ENCODE data around the gene SPC24. TPM values are rescaled to one million over a fixed set of nuclear protein-coding genes. Genes with fewer than 3 reads are reported as not detected.

The SPC24 gene
- total and polyA plus RNA-seq, 2 of the 4 experiments (the other 2 are of a cell fraction), result 12.2 to 97.5 TPM

- Histone ChIP-seq H2BK15ac (ENCODE audit: low read depth, low read length) (no peak overlapping the region), H3K23ac (ENCODE audit: low read depth, low read length) (no peak overlapping the region), H4K20me1 (ENCODE audit: insufficient read depth, low read length) (peaks cover 41% of the 10 kb centered on the region), H2BK5ac (ENCODE audit: low read depth, low read length, poor library complexity, severe bottlenecking) (no peak overlapping the region), H3K27ac (ENCODE audit: insufficient read depth, low read length) (no peak overlapping the region), H3K79me1 (ENCODE audit: low read depth in 1 of 2, low read length in 2 of 2) (peaks cover 22 to 60% of the 10 kb centered on the region in 2 experiments), H3K9ac (ENCODE audit: low read depth, low read length) (no peak overlapping the region), H4K91ac (ENCODE audit: insufficient read depth, low read depth, low read length) (no peak overlapping the region), H2BK120ac (ENCODE audit: low read depth, low read length) (no peak overlapping the region), H3K9me3 (ENCODE audit: control insufficient read depth, insufficient read depth, low read length) (no peaks in the 10 kb centered on the region), H3K4me1 (ENCODE audit: control insufficient read depth, insufficient read depth, low read length) (peaks cover 3% of the 10 kb centered on the region), H3K56ac (ENCODE audit: extremely low read depth, insufficient read depth, low read length) (no peak overlapping the region), H3K4ac (ENCODE audit: low read depth, low read length) (no peak overlapping the region), H4K5ac (ENCODE audit: low read depth, low read length) (no peak overlapping the region), H2AK5ac (ENCODE audit: low read depth, low read length) (no peak overlapping the region), H3K4me3 (ENCODE audit: insufficient read depth, low read depth, low read length) (no peak overlapping the region), H3K36me3 (ENCODE audit: control insufficient read depth, insufficient read depth, low read length) (peaks cover 41% of the 10 kb centered on the region), H4K8ac (ENCODE audit: low read depth in 2 of 2, low read length in 2 of 2) (no peak overlapping the region), H2AK9ac (replicated peaks; ENCODE audit: low read depth, low read length, poor library complexity) (no peak overlapping the region), H3K27me3 (ENCODE audit: control insufficient read depth, insufficient read depth, low read length) (no peaks in the 10 kb centered on the region), H3K9me1 (ENCODE audit: insufficient read depth, low read length) (peaks cover 7% of the 10 kb centered on the region), H3K14ac (replicated peaks; ENCODE audit: low read depth, low read length) (no peak overlapping the region), H2AFZ (replicated peaks; ENCODE audit: low read length, poor library complexity) (no peak overlapping the region), H3K18ac (ENCODE audit: low read depth, low read length) (no peak overlapping the region), H2BK20ac (ENCODE audit: low read depth, low read length) (no peak overlapping the region), H3K4me2 (ENCODE audit: low read depth, low read length) (no peak overlapping the region)
- ATAC-seq (ENCODE audit: low read depth), result no peak
- no peak for DNase-seq
- CTCF ChIA-PET, result no interaction called here
- no peak for TF ChIP-seq RFX5 (IDR thresholded peaks at IDR 0.05; ENCODE audit: low read depth, low read length)
- WGBS, 2 experiments (ENCODE audit: extremely low coverage in 2 of 2, insufficient read length in 1 of 2), result no CpG with 5 or more reads among the region's 5 CpGs
- intact Hi-C loops (cut with micrococcal nuclease) (no loop called here), dilution Hi-C loops (cut with HindIII; ENCODE audit: low sequenced_read_pairs, unreplicated experiment) (no loop called here), in situ Hi-C loops (cut with MboI; ENCODE audit: low sequenced_read_pairs) (no loop called here)
- POLR2A ChIA-PET (ENCODE audit: unreplicated experiment), result interaction anchor here (0.6 kb wide), 1 partner anchor 10 kb away, joined by 3 read pairs; no protein-coding TSS in a partner anchor
- BruUV-seq (replicated peaks), result no TSS peak
These were observed 54.5 kb downstream of the SPC24 start for GRCh38 chr19:11101057-11101456.
